ENCODE measurements around the gene CAMTA1. TPM values are rescaled to one million over a fixed set of nuclear protein-coding genes. Genes with fewer than 3 reads are reported as not detected.
A peak's percentile ranks its signal among the peaks of the same experiment; 100 is the strongest.

Gene CAMTA1
- total RNA-seq, 1 donor from 2014 or later = 77.6 TPM

- Mint-ChIP-seq H3K4me3 (ENCODE audit: unreplicated experiment) (no peak overlapping the region), H3K27me3 (ENCODE audit: low read depth, unreplicated experiment) (peaks cover 7% of the 10 kb centered on the region), H3K4me1 (ENCODE audit: low read depth, unreplicated experiment) (peaks cover 18% of the 10 kb centered on the region), H3K36me3 (ENCODE audit: low read depth, unreplicated experiment) (no peaks in the 10 kb centered on the region), H3K27ac (ENCODE audit: unreplicated experiment) (no peak overlapping the region), H3K9me3 (ENCODE audit: unreplicated experiment) (peaks cover 5% of the 10 kb centered on the region)
- no peak overlapping the region for H3K4me2 ChIP-seq (ENCODE audit: low read length)
- FAIRE-seq = no peak
- no peaks in the 10 kb centered on the region for H3K79me2 ChIP-seq (ENCODE audit: insufficient read depth, low read length)
- no peaks in the 10 kb centered on the region for H3K9me3 ChIP-seq (ENCODE audit: insufficient read depth, low read depth, low read length)
- peaks cover 35% of the 10 kb centered on the region for H3K4me1 ChIP-seq (ENCODE audit: insufficient read depth, low read length)
- H2AFZ ChIP-seq (ENCODE audit: low read depth, low read length) = no peak overlapping the region
- TF ChIP-seq CTCF (IDR thresholded peaks at IDR 0.05; ENCODE audit: insufficient read depth, low read depth, low read length) = no peak
- no peak for TF ChIP-seq EZH2 (IDR thresholded peaks at IDR 0.05; ENCODE audit: insufficient read depth, low read length)
- H4K20me1 ChIP-seq (ENCODE audit: insufficient read depth, low read length) = no peaks in the 10 kb centered on the region
- H3K9ac ChIP-seq (ENCODE audit: low read length) = no peak overlapping the region
- DNase-seq (ENCODE audit: low read depth) = no peak
- no peaks in the 10 kb centered on the region for H3K27me3 ChIP-seq (ENCODE audit: insufficient read depth, low read length)
- H3K4me3 ChIP-seq (ENCODE audit: insufficient read depth, low read depth, low read length) = no peak overlapping the region
- H3K27ac ChIP-seq (ENCODE audit: low read depth, low read length) = no peak overlapping the region
- no peaks in the 10 kb centered on the region for H3K36me3 ChIP-seq (ENCODE audit: insufficient read depth, low read length)
Observed at GRCh38 chr1:7468248-7468647, 683.0 kb downstream of the CAMTA1 start.

- peaks cover 5% of the 10 kb centered on the region for H3K9me3 Mint-ChIP-seq (ENCODE audit: unreplicated experiment)
- Histone ChIP-seq H3K27me3 (ENCODE audit: insufficient read depth, low read length) (no peaks in the 10 kb centered on the region), H3K9me3 (ENCODE audit: insufficient read depth, low read depth, low read length) (no peaks in the 10 kb centered on the region), H3K4me2 (ENCODE audit: low read length) (no peak overlapping the region), H3K9ac (ENCODE audit: low read length) (no peak overlapping the region), H4K20me1 (ENCODE audit: insufficient read depth, low read length) (no peaks in the 10 kb centered on the region), H3K79me2 (ENCODE audit: insufficient read depth, low read length) (no peaks in the 10 kb centered on the region), H2AFZ (ENCODE audit: low read depth, low read length) (no peak overlapping the region), H3K27ac (ENCODE audit: low read depth, low read length) (peak overlapping the region; percentile 99), H3K4me3 (ENCODE audit: insufficient read depth, low read depth, low read length) (no peak overlapping the region), H3K36me3 (ENCODE audit: insufficient read depth, low read length) (no peaks in the 10 kb centered on the region), H3K4me1 (ENCODE audit: insufficient read depth, low read length) (peaks cover 35% of the 10 kb centered on the region)
- H3K4me3 Mint-ChIP-seq (ENCODE audit: unreplicated experiment) = no peak overlapping the region
- no peaks in the 10 kb centered on the region for H3K36me3 Mint-ChIP-seq (ENCODE audit: low read depth, unreplicated experiment)
- H3K27ac Mint-ChIP-seq (ENCODE audit: unreplicated experiment) = no peak overlapping the region
- DNase-seq (ENCODE audit: low read depth) (peak; percentile 87), FAIRE-seq (peak; percentile 43)
- TF ChIP-seq CTCF (IDR thresholded peaks at IDR 0.05; ENCODE audit: insufficient read depth, low read depth, low read length) (no peak), EZH2 (IDR thresholded peaks at IDR 0.05; ENCODE audit: insufficient read depth, low read length) (no peak)
- peaks cover 3% of the 10 kb centered on the region for H3K27me3 Mint-ChIP-seq (ENCODE audit: low read depth, unreplicated experiment)
- H3K4me1 Mint-ChIP-seq (ENCODE audit: low read depth, unreplicated experiment) = peaks cover 18% of the 10 kb centered on the region
Observed at GRCh38 chr1:7469255-7469938, 684.1 kb downstream of the CAMTA1 start.

Measured in astrocyte (in vitro differentiated cells and primary cell).